ENCODE results near the gene ZNF343.
"Not testable (repeated sequence)": the region's sequence is repeated elsewhere in the genome, so short reads cannot be mapped to it uniquely, and the experiment has no call there.

ZNF343 gene

GRCh38 chr20:2521369-2522305 is 12.9 kb upstream of the ZNF343 start:
- DNase-seq (ENCODE audit: low read depth) = peak; percentile 27

- no peak for DNase-seq (ENCODE audit: low read depth)
Measured at GRCh38 chr20:2520617-2521016, 11.9 kb upstream of the ZNF343 start.

GRCh38 chr20:2519115-2519809 is 10.5 kb upstream of the ZNF343 start:
- no peak for DNase-seq (ENCODE audit: low read depth)

- no peak for DNase-seq (ENCODE audit: low read depth)
Measured at GRCh38 chr20:2518558-2518957, 9.8 kb upstream of the ZNF343 start.

- DNase-seq (ENCODE audit: low read depth) = no peak
Measured at GRCh38 chr20:2518096-2518495, 9.4 kb upstream of the ZNF343 start.

GRCh38 chr20:2516399-2516798 is 7.7 kb upstream of the ZNF343 start:
- no peak for DNase-seq (ENCODE audit: low read depth)

GRCh38 chr20:2515203-2515602 is 6.5 kb upstream of the ZNF343 start:
- DNase-seq (ENCODE audit: low read depth) = no peak

- no peak for DNase-seq (ENCODE audit: low read depth)
Measured at GRCh38 chr20:2509794-2510193, 1.1 kb upstream of the ZNF343 start.

GRCh38 chr20:2509468-2509781 is 710 bp upstream of the ZNF343 start:
- no peak for DNase-seq (ENCODE audit: low read depth)

- no peak for DNase-seq (ENCODE audit: low read depth)
Measured at GRCh38 chr20:2507875-2508630, 662 bp downstream of the ZNF343 start.

GRCh38 chr20:2507464-2507863 is 1.3 kb downstream of the ZNF343 start:
- no peak for DNase-seq (ENCODE audit: low read depth)

- DNase-seq (ENCODE audit: low read depth) = not testable (repeated sequence)
Measured at GRCh38 chr20:2506426-2506825, 2.3 kb downstream of the ZNF343 start.

GRCh38 chr20:2504803-2505202 is 3.9 kb downstream of the ZNF343 start:
- not testable (repeated sequence) for DNase-seq (ENCODE audit: low read depth)

- not testable (repeated sequence) for DNase-seq (ENCODE audit: low read depth)
Measured at GRCh38 chr20:2502808-2503384, 5.8 kb downstream of the ZNF343 start.

- DNase-seq (ENCODE audit: low read depth) = no peak
Measured at GRCh38 chr20:2485661-2486060, 23.1 kb downstream of the ZNF343 start.

- DNase-seq (ENCODE audit: low read depth) = no peak
Measured at GRCh38 chr20:2485080-2485479, 23.6 kb downstream of the ZNF343 start.

- no peak for DNase-seq (ENCODE audit: low read depth)
Measured at GRCh38 chr20:2483504-2483903, 25.2 kb downstream of the ZNF343 start.

GRCh38 chr20:2480381-2480780 is 28.3 kb downstream of the ZNF343 start:
- no peak for DNase-seq (ENCODE audit: low read depth)

- DNase-seq (ENCODE audit: low read depth) = no peak
Measured at GRCh38 chr20:2476742-2477615, 31.7 kb downstream of the ZNF343 start.

GRCh38 chr20:2475850-2476741 is 32.6 kb downstream of the ZNF343 start:
- no peak for DNase-seq (ENCODE audit: low read depth)

Data from stimulated activated CD8-positive, alpha-beta memory T cell treated with anti-CD3 and anti-CD28 coated beads, Interleukin-12 subunit alpha, Interleukin-12 subunit beta, amount 100 ng/mL, for 4 hours (primary cell).